ENCODE results near the gene TAS1R2.

TAS1R2 gene

GRCh38 chr1:18811733-18812452, 47.6 kb downstream of the TAS1R2 start:
- TF ChIP-seq CTCF (conservative IDR thresholded peaks at IDR 0.05): no peak

GRCh38 chr1:18809953-18810899, 49.2 kb downstream of the TAS1R2 start:
- no peak for TF ChIP-seq CTCF (conservative IDR thresholded peaks at IDR 0.05)
- no peak overlapping the region for H3K27ac ChIP-seq

More at GRCh38 chr1:18811733-18812452, 47.6 kb downstream of the TAS1R2 start:
- no peak overlapping the region for H3K27ac ChIP-seq

GRCh38 chr1:18808550-18808949, 50.9 kb downstream of the TAS1R2 start:
- no peak overlapping the region for H3K27ac ChIP-seq
- no peak for TF ChIP-seq CTCF (conservative IDR thresholded peaks at IDR 0.05)

- no peak overlapping the region for H3K27ac ChIP-seq
- no peak for TF ChIP-seq CTCF (conservative IDR thresholded peaks at IDR 0.05)
Observed at GRCh38 chr1:18807334-18808063, 52.0 kb downstream of the TAS1R2 start.

GRCh38 chr1:18805925-18806849, 53.3 kb downstream of the TAS1R2 start:
- no peak for TF ChIP-seq CTCF (conservative IDR thresholded peaks at IDR 0.05)

GRCh38 chr1:18805150-18805879, 54.1 kb downstream of the TAS1R2 start:
- TF ChIP-seq CTCF (conservative IDR thresholded peaks at IDR 0.05): no peak

More at GRCh38 chr1:18805925-18806849, 53.3 kb downstream of the TAS1R2 start:
- no peak overlapping the region for H3K27ac ChIP-seq

More at GRCh38 chr1:18805150-18805879, 54.1 kb downstream of the TAS1R2 start:
- H3K27ac ChIP-seq: no peak overlapping the region

Measured in VCaP (cell line).